HepG2 (cell line): ENCODE measurements around the gene BMP2K. TPM values are rescaled to one million over a fixed set of nuclear protein-coding genes. Genes with fewer than 3 reads are reported as not detected.
A peak's percentile ranks its signal among the peaks of the same experiment; 100 is the strongest.

Experiments used
- CREB1 ChIP-seq, 2 experiments: fragments of 450-650 bp in 1 of 2; IDR thresholded peaks; 2 replicates each; pipeline ENCODE4 v1.6.1; 2016 to 2017; ENCODE audit warnings: control low read depth in 1 of 2, mild to moderate bottlenecking in 1 of 2, missing compliant biosample characterization in 1 of 2, missing genetic modification characterization in 1 of 2
- FOSL1 ChIP-seq: sonication (generic); formaldehyde crosslinking; IDR thresholded peaks from 2 replicates; pipeline ENCODE4 v1.9.0; 2021; ENCODE audit warnings: missing genetic modification reagents, borderline replicate concordance
- HES4 ChIP-seq: sonication (generic); formaldehyde crosslinking; IDR thresholded peaks from 2 replicates; pipeline ENCODE4 v1.9.0; 2021; ENCODE audit warnings: mild to moderate bottlenecking, missing genetic modification reagents, borderline replicate concordance
- HNRNPH1 ChIP-seq: fragments of 200-400 bp; formaldehyde crosslinking; optimal IDR thresholded peaks from 2 replicates; pipeline ENCODE3; 2017; ENCODE audit warnings: mild to moderate bottlenecking, low read depth, low read length
- KDM2A ChIP-seq: sonication (generic); formaldehyde crosslinking; IDR thresholded peaks from 2 replicates; pipeline ENCODE4 v1.4.0; 2020; ENCODE audit warnings: low read depth, missing genetic modification reagents, borderline replicate concordance
- MIXL1 ChIP-seq: IDR thresholded peaks from 2 replicates; pipeline ENCODE4 v1.6.1; 2016
- NFRKB ChIP-seq: fragments of 450-650 bp; IDR thresholded peaks from 2 replicates; pipeline ENCODE4 v1.6.1; 2017
- NRL ChIP-seq: sonication (generic); formaldehyde crosslinking; IDR thresholded peaks from 2 replicates; pipeline ENCODE4 v1.5.0; 2020; ENCODE audit warnings: missing genetic modification reagents, mild to moderate bottlenecking, moderate library complexity, borderline replicate concordance
- RARA ChIP-seq: IDR thresholded peaks from 2 replicates; pipeline ENCODE4 v1.6.1; 2016; ENCODE audit warnings: missing genetic modification reagents, missing compliant biosample characterization
- RELA ChIP-seq: sonication (generic); formaldehyde crosslinking; IDR thresholded peaks from 2 replicates; pipeline ENCODE4 v1.4.0; 2020; ENCODE audit warnings: missing genetic modification reagents
- SIN3A ChIP-seq: IDR thresholded peaks from 2 replicates; pipeline ENCODE4 v1.6.1; 2011; ENCODE audit warnings: low read depth, mild to moderate bottlenecking, control low read depth, low read length, borderline replicate concordance
- SIN3B ChIP-seq: fragments of 150-350 bp; IDR thresholded peaks from 2 replicates; pipeline ENCODE4 v1.6.1; 2014; ENCODE audit warnings: low read length
- SIX4 ChIP-seq: sonication (generic); formaldehyde crosslinking; IDR thresholded peaks from 2 replicates; pipeline ENCODE4 v1.4.0; 2020; ENCODE audit warnings: missing genetic modification reagents
- SOX6 ChIP-seq, 2 experiments: fragments of 450-650 bp in 1 of 2; sonication (generic) in 1 of 2; formaldehyde crosslinking in 1 of 2; IDR thresholded peaks; 2 replicates each; pipeline versions ENCODE4 v1.4.0 to v1.6.1; 2017 to 2020; ENCODE audit warnings: antibody characterized with exemption in 1 of 2, mild to moderate bottlenecking in 1 of 2, missing genetic modification reagents in 1 of 2
- SP140L ChIP-seq: sonication (generic); formaldehyde crosslinking; IDR thresholded peaks from 2 replicates; pipeline ENCODE4 v1.4.0; 2020; ENCODE audit warnings: missing genetic modification reagents, borderline replicate concordance
- ZFP1 ChIP-seq: IDR thresholded peaks from 2 replicates; pipeline ENCODE4 v1.6.1; 2016
- ZMYM4 ChIP-seq: sonication (generic); formaldehyde crosslinking; IDR thresholded peaks from 2 replicates; pipeline ENCODE4 v1.8.1; 2023; ENCODE audit warnings: mild to moderate bottlenecking, missing genetic modification reagents
- ZNF10 ChIP-seq: sonication (generic); formaldehyde crosslinking; IDR thresholded peaks from 2 replicates; pipeline ENCODE4 v1.4.0; 2020; ENCODE audit warnings: mild to moderate bottlenecking, low read depth, missing genetic modification reagents, borderline replicate concordance
- ZNF30 ChIP-seq: sonication (generic); formaldehyde crosslinking; IDR thresholded peaks from 2 replicates; pipeline ENCODE4 v1.5.0; 2020; ENCODE audit warnings: mild to moderate bottlenecking, missing genetic modification reagents
- ZNF317 ChIP-seq: sonication (generic); formaldehyde crosslinking; IDR thresholded peaks from 2 replicates; pipeline ENCODE4 v1.5.0; 2020; ENCODE audit warnings: mild to moderate bottlenecking, missing genetic modification reagents
- ZNF441 ChIP-seq: sonication (generic); formaldehyde crosslinking; IDR thresholded peaks from 2 replicates; pipeline ENCODE4 v1.7.0; 2021; ENCODE audit warnings: missing genetic modification reagents, borderline replicate concordance
- ZNF468 ChIP-seq: sonication (generic); formaldehyde crosslinking; IDR thresholded peaks from 2 replicates; pipeline ENCODE4 v1.8.0; 2022; ENCODE audit warnings: mild to moderate bottlenecking, moderate library complexity, missing genetic modification reagents
- ZNF577 ChIP-seq: sonication (generic); formaldehyde crosslinking; IDR thresholded peaks from 2 replicates; pipeline ENCODE4 v1.4.0; 2020; ENCODE audit warnings: mild to moderate bottlenecking, low read depth, missing genetic modification reagents, borderline replicate concordance
- ZNF589 ChIP-seq: sonication (generic); formaldehyde crosslinking; conservative IDR thresholded peaks from 2 replicates; pipeline ENCODE4 v1.8.0; 2022; ENCODE audit warnings: mild to moderate bottlenecking, moderate library complexity, missing genetic modification reagents
- ZNF644 ChIP-seq: IDR thresholded peaks from 2 replicates; pipeline ENCODE4 v1.6.1; 2016; ENCODE audit warnings: low read depth
- ZNF749 ChIP-seq: sonication (generic); formaldehyde crosslinking; IDR thresholded peaks from 2 replicates; pipeline ENCODE4 v1.8.0; 2022; ENCODE audit warnings: mild to moderate bottlenecking, missing genetic modification reagents, moderate library complexity, borderline replicate concordance
- ZNF790 ChIP-seq: sonication (generic); formaldehyde crosslinking; IDR thresholded peaks from 2 replicates; pipeline ENCODE4 v1.8.0; 2022; ENCODE audit warnings: missing genetic modification reagents, mild to moderate bottlenecking, borderline replicate concordance
- polyA plus RNA-seq, 8 experiments: library from polyadenylated mRNA; depleted of rRNA in 3 of 8; stranded (reverse) in 7 of 8; unstranded in 1 of 8; fragments of >200 nt; fragmentation: Illumina TruSeq in 4 of 8; extraction: Trizol in 4 of 8; gene quantifications; 2 replicates each; pipeline versions ENCODE4 v1.2.1 to v1.2.3, GENCODE V29; 2011 to 2016; ENCODE audit warnings: low read depth in 4 of 8, missing spikeins in 1 of 8, mixed read lengths in 1 of 8; ENCODE audit not compliant: insufficient read depth in 1 of 8
- total RNA-seq, 5 experiments: library from RNA; depleted of rRNA; stranded (reverse); fragments of >200 nt; fragmentation: Illumina TruSeq; extraction: Trizol; gene quantifications; 2 replicates each; pipeline ENCODE4 v1.2.3, GENCODE V29; 2016; ENCODE audit warnings: low read depth in 1 of 5
- TF ChIP-seq, protein P1 (sequence below): IDR thresholded peaks from 2 replicates; pipeline ENCODE4 v1.6.1; 2012; ENCODE audit warnings: low read length, improper control_type of control experiment
- TF ChIP-seq, protein P2 (sequence below): sonication (generic); formaldehyde crosslinking; IDR thresholded peaks from 2 replicates; pipeline ENCODE4 v1.4.0; 2020; ENCODE audit warnings: mild to moderate bottlenecking, low read depth, missing genetic modification reagents

Gene BMP2K
- total and polyA plus RNA-seq, 2 of the 13 experiments (the other 11 are each of a cell fraction or from before 2014, with no cell fraction given): 8.6 to 15.2 TPM

DNA sequence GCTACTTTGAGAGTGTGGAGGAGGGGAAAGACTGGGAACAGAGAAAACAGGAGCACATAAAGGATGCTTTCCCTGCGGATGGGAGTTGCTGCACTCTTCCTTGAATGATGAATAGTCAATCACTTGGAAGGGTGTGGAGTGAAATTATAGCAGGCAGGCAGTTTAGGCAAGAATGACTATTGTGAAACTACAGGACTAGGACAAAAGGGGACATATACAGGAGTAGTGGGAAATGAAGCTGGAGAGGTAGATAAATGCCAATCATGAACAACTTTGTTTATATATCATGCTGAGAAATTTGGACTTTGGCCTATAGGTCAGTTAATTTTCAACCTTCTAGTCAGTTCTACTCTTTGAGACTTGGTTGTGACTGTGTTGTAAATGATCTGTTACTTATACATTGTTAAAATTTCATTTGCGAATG lies 86.2 kb downstream of the BMP2K start (continued):
- TF ChIP-seq ZNF749 (no peak), ZNF644 (CRISPR knock-in tag) (peak; percentile 51; the same call in 1 of the 2 replicates), ZNF468 (CRISPR knock-in tag) (no peak), HNRNPH1 (no peak), ZNF10 (CRISPR knock-in tag) (no peak), SIX4 (peak; percentile 58), MIXL1 (peak; percentile 80), SIN3B (no peak), ZNF441 (CRISPR knock-in tag) (no peak; the same call in 1 of the 2 replicates), ZNF790 (CRISPR knock-in tag) (no peak), NFRKB (no peak), SIN3A (no peak), KDM2A (CRISPR knock-in tag) (no peak), RELA (CRISPR knock-in tag) (no peak), ZNF30 (no peak), CREB1 (IDR thresholded peaks at IDR 0.05) (no peak), CREB1 (CRISPR knock-in tag; IDR thresholded peaks at IDR 0.05) (peak; percentile 47; the same call in 1 of the 2 replicates), NRL (CRISPR knock-in tag) (no peak), ZMYM4 (CRISPR knock-in tag) (peak; percentile 87), SOX6 (IDR thresholded peaks at IDR 0.05) (no peak), SOX6 (CRISPR knock-in tag; IDR thresholded peaks at IDR 0.05) (peak; percentile 89), ZFP1 (peak; percentile 83; the same call in 1 of the 2 replicates), SP140L (CRISPR knock-in tag) (0 out of 2 replicates have a peak, but pooled peaks have one; percentile 46), ZNF577 (CRISPR knock-in tag) (no peak), FOSL1 (CRISPR knock-in tag) (peak; percentile 28; the same call in 1 of the 2 replicates), HES4 (no peak), RARA (CRISPR knock-in tag) (peak; percentile 70), ZNF589 (CRISPR knock-in tag) (no peak), ZNF317 (CRISPR knock-in tag) (no peak)
- TF ChIP-seq, protein P1, sequence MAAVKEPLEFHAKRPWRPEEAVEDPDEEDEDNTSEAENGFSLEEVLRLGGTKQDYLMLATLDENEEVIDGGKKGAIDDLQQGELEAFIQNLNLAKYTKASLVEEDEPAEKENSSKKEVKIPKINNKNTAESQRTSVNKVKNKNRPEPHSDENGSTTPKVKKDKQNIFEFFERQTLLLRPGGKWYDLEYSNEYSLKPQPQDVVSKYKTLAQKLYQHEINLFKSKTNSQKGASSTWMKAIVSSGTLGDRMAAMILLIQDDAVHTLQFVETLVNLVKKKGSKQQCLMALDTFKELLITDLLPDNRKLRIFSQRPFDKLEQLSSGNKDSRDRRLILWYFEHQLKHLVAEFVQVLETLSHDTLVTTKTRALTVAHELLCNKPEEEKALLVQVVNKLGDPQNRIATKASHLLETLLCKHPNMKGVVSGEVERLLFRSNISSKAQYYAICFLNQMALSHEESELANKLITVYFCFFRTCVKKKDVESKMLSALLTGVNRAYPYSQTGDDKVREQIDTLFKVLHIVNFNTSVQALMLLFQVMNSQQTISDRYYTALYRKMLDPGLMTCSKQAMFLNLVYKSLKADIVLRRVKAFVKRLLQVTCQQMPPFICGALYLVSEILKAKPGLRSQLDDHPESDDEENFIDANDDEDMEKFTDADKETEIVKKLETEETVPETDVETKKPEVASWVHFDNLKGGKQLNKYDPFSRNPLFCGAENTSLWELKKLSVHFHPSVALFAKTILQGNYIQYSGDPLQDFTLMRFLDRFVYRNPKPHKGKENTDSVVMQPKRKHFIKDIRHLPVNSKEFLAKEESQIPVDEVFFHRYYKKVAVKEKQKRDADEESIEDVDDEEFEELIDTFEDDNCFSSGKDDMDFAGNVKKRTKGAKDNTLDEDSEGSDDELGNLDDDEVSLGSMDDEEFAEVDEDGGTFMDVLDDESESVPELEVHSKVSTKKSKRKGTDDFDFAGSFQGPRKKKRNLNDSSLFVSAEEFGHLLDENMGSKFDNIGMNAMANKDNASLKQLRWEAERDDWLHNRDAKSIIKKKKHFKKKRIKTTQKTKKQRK: no peak
- TF ChIP-seq, protein P2, sequence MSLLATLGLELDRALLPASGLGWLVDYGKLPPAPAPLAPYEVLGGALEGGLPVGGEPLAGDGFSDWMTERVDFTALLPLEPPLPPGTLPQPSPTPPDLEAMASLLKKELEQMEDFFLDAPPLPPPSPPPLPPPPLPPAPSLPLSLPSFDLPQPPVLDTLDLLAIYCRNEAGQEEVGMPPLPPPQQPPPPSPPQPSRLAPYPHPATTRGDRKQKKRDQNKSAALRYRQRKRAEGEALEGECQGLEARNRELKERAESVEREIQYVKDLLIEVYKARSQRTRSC (CRISPR knock-in tag): no peak
